Coronary artery (tissue), 2 donors: ENCODE data around the gene COX8C.

ENCODE experiments used
- DNase-seq: peaks from one replicate; pipeline ENCODE4 v3.0.0-alpha.2; 2017; ENCODE audit warnings: low spot score
- H3K27ac ChIP-seq, 2 donors: fragments of 200-600 bp; sonication (generic); one replicate each; pipeline ENCODE4 v1.5.1; 2016 to 2019
- H3K4me3 ChIP-seq: fragments of 200-600 bp; sonication (generic); 2 replicates; pipeline ENCODE4 v1.5.1; 2016; ENCODE audit warnings: mild to moderate bottlenecking, moderate library complexity
- CTCF ChIP-seq: fragments of 200-600 bp; sonication (generic); IDR thresholded peaks from one replicate; pipeline ENCODE4 v1.5.1; 2019; ENCODE audit warnings: antibody characterized with exemption

COX8C gene

GRCh38 chr14:93331002-93331727, 15.8 kb upstream of the COX8C start:
- no peak for TF ChIP-seq CTCF
- H3K4me3 ChIP-seq: peak overlapping the region; percentile 98
- no peak for DNase-seq
- H3K27ac ChIP-seq: peak overlapping the region in 1 of 2 donors; percentile 100

GRCh38 chr14:93331728-93332396, 15.1 kb upstream of the COX8C start:
- H3K4me3 ChIP-seq: peak overlapping the region; percentile 98
- H3K27ac ChIP-seq: peak overlapping the region; percentile 95 to 100
- no peak for TF ChIP-seq CTCF
- no peak for DNase-seq

GRCh38 chr14:93332397-93332852, 14.6 kb upstream of the COX8C start:
- TF ChIP-seq CTCF: no peak
- Histone ChIP-seq H3K4me3 (peak overlapping the region; percentile 98), H3K27ac (peak overlapping the region; percentile 95 to 100)
- DNase-seq: peak; percentile 75

- peak; percentile 96 for DNase-seq
- H3K27ac ChIP-seq: peak within 1 kb of the TSS; percentile 95 to 100
- TF ChIP-seq CTCF: no peak
- H3K4me3 ChIP-seq: peak within 1 kb of the TSS; percentile 98
These were observed 13.9 kb upstream of the COX8C start, which contains the start of gene BTBD7 for GRCh38 chr14:93332853-93333630. Gene BTBD7 (minus strand): TSS chr14:93333036. CDS start chr14:93296051, 36,985 bp downstream.

- no peak for TF ChIP-seq CTCF
- peak overlapping the region; percentile 98 for H3K4me3 ChIP-seq
- DNase-seq: no peak
- peak overlapping the region; percentile 95 to 100 for H3K27ac ChIP-seq
These were observed 13.3 kb upstream of the COX8C start for GRCh38 chr14:93333631-93334103.

- no peak for TF ChIP-seq CTCF
- Histone ChIP-seq H3K27ac (no peak overlapping the region), H3K4me3 (no peak overlapping the region)
- DNase-seq: no peak
These were observed 9.7 kb upstream of the COX8C start for GRCh38 chr14:93337143-93337753.
